SK-N-MC (cell line): Measurements from ENCODE around the gene TRIM27.

Source experiments
- DNase-seq: peaks from one replicate; pipeline ENCODE4 v3.0.0-alpha.2; 2011; ENCODE audit warnings: low read depth, low spot score
- H3K27ac ChIP-seq: fragments of 200-600 bp; sonication (generic); 2 replicates; pipeline ENCODE4 v1.5.1; 2016; ENCODE audit warnings: mixed run types
- H3K36me3 ChIP-seq: fragments of 200-600 bp; sonication (generic); 2 replicates; pipeline ENCODE4 v1.6.1; 2017; ENCODE audit warnings: antibody characterized with exemption, low read length, mixed read lengths; ENCODE audit not compliant: insufficient read depth
- H3K4me3 ChIP-seq: fragments of 200-600 bp; sonication (generic); 2 replicates; pipeline ENCODE4 v1.5.1; 2016
- H3K9ac ChIP-seq: fragments of 200-600 bp; sonication (generic); 2 replicates; pipeline ENCODE4 v1.8.0; 2017; ENCODE audit warnings: mixed run types, mixed read lengths; ENCODE audit not compliant: insufficient read length
- H3K9me3 ChIP-seq: fragments of 200-600 bp; sonication (generic); 2 replicates; pipeline ENCODE4 v1.6.1; 2017; ENCODE audit warnings: low read depth, mild to moderate bottlenecking, antibody characterized with exemption, low read length, moderate library complexity, mixed read lengths
- EZH2 ChIP-seq: fragments of 200-600 bp; sonication (generic); IDR thresholded peaks from one replicate; pipeline ENCODE4 v1.6.1; 2017; ENCODE audit warnings: antibody characterized with exemption
- FOXP2 ChIP-seq: optimal IDR thresholded peaks from 2 replicates; pipeline ENCODE3; 2011; ENCODE audit warnings: mild to moderate bottlenecking, moderate library complexity; ENCODE audit not compliant: insufficient read depth; ENCODE audit errors: extremely low read length, control extremely low read depth
- POLR2AphosphoS5 ChIP-seq: IDR thresholded peaks from 2 replicates; pipeline ENCODE4 v1.6.1; 2012; ENCODE audit warnings: mild to moderate bottlenecking, low read depth, low read length, borderline replicate concordance

TRIM27 gene

DNA sequence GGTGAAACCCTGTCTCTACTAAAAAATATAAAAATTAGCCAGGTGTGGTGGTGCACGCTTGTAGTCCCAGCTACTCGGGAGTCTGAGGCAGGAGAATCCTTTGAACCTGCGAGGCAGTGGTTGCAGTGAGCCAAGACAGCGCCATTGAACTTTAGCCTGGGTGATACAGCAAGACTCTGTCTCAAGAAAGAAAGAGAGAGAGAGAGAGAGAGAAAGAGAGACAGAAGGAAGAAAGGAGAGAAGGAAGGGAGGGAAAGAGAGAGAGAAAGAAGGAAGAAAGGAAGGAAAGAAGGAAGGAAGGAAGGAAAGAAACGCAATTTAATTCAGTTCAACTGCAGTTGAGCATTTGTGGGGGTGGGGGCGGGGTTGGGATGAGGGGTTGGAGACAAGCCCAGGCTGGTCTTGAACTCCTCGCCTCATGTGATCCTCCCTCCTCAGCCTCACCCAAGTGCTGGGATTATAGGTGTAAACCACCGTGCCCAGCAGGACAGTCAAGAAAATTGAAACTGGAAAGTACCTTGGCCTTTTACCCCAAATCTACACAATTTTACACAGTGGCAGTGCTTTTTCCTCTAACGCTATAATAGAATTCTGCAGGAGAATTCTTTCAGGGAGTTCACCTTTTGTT lies 30.5 kb downstream of the TRIM27 start:
- Histone ChIP-seq H3K4me3 (no peak overlapping the region), H3K9me3 (no peaks in the 10 kb centered on the region), H3K36me3 (no peaks in the 10 kb centered on the region), H3K27ac (no peak overlapping the region), H3K9ac (no peak overlapping the region)
- TF ChIP-seq POLR2AphosphoS5 (no peak), EZH2 (no peak)
- no peak for DNase-seq

DNA sequence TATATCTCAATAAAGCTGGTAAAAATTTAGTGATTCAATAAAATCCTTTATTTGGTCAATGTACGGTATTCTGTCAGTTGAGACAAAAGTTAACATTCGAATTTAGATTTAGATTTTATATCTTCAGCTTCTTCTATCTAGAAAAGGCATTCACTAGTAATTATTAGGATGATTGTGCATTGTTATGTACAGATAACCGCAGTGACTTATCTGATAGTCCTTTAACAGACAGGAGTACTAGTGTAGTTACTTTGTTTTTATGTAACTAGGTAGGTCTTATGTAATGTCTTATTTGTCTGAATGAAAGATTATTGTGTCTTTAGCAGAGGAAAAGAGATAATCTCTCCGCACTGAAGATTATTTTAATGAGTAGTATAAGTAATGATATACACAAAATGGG lies 31.3 kb downstream of the TRIM27 start:
- Histone ChIP-seq H3K9me3 (no peaks in the 10 kb centered on the region), H3K36me3 (no peaks in the 10 kb centered on the region), H3K9ac (no peak overlapping the region), H3K4me3 (no peak overlapping the region), H3K27ac (no peak overlapping the region)
- no peak for DNase-seq
- TF ChIP-seq FOXP2 (no peak), EZH2 (no peak), POLR2AphosphoS5 (no peak)

DNA sequence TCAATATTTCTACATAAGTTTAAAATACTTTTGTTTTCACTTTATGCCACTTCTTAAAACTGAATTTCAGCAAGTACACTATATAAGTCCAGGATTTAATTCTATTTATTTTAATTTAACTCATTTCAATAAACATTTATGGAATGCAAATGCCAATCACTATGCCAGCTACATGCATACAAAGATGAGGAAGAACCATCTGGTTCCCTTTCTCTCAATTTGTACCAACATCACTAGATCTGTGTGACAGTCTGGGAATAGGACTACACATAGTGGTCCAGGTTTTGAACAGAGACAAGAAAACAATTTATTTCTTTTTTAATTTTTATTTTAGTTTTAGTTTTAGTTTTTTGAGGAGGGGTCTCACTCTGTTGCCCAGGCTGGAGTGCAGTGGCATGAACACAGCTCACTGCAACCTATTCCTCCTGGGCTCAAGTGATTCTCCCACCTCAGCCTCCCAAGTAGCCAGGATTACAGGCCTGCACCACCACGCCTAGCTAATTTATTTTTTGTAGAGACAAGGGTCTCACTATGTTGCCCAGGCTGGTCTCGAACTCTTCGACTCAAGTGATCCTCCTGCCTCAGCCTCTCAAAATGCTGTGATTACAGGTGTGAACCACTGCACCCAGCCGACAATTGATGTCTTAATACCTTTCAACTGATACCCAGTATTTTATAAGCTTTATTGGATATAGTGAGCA lies 35.8 kb downstream of the TRIM27 start:
- DNase-seq, result no peak
- H3K4me3 ChIP-seq, result no peak overlapping the region

DNA sequence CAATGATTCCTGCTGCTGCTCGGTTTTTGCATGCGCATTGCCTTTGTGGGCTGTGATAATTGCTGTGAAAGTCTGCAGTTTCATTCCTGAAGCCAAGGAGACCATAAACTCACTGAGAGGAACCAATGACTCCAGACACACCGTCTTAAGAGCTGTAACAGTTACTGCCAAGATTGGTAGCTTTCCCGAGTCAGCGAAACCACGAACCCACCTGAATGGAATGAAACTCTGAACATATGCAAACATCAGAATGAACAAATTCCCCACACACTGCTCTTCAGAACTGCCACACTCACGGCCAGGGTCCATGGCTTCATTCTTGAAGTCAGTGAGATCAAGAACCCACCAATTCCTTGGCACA lies 37.7 kb downstream of the TRIM27 start:
- H3K4me3 ChIP-seq, result no peak overlapping the region
- H3K9ac ChIP-seq, result no peak overlapping the region
- no peaks in the 10 kb centered on the region for H3K36me3 ChIP-seq
- H3K9me3 ChIP-seq, result no peaks in the 10 kb centered on the region
- H3K27ac ChIP-seq, result no peak overlapping the region
- no peak for DNase-seq
- TF ChIP-seq EZH2, result no peak
- no peak for TF ChIP-seq POLR2AphosphoS5
- TF ChIP-seq FOXP2, result no peak

More for the DNA sequence above, 35.8 kb downstream of the TRIM27 start:
- Histone ChIP-seq H3K9me3 (no peaks in the 10 kb centered on the region), H3K9ac (no peak overlapping the region), H3K36me3 (no peaks in the 10 kb centered on the region), H3K27ac (no peak overlapping the region)
- TF ChIP-seq POLR2AphosphoS5, result no peak
- TF ChIP-seq EZH2, result no peak
- TF ChIP-seq FOXP2, result no peak

DNA sequence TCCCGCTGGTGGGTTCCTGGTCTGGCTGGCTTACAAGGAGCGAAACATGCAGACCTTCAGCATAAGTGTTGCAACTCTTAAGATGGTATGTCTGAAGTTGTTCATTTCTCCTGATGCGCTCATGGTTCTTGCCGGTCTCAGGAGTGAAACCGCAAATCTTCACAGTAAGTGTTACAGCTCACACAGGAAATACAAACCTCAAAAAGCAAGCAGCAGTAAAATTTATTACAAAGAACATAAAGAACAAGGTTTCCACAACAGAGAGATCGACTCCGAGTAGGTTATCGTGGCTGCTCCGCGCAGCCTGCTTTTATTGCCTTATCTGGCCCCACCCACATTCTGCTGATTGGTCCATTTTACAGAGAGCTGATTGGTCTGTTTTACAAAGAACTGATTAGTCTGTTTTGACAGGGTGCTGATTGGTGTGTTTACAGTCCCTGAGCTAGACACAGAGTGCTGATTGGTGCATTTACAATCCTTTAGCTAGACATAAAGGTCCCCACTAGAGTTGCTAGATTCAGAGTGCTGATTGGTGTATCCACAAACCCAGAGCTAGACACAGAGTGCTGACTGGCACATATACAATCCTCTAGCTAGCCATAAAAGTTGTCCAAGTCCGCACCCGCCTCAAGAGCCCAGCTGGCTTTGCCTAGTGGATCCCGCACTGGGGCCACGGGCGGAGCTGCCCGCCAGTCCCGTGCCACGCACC lies 39.2 kb downstream of the TRIM27 start:
- no peak overlapping the region for H3K9ac ChIP-seq
- H3K36me3 ChIP-seq, result no peaks in the 10 kb centered on the region
- H3K4me3 ChIP-seq, result peak overlapping the region; percentile 66
- TF ChIP-seq POLR2AphosphoS5 (peak; percentile 72), EZH2 (no peak)
- peak overlapping the region; percentile 46 for H3K27ac ChIP-seq
- no peaks in the 10 kb centered on the region for H3K9me3 ChIP-seq
- no peak for DNase-seq

DNA sequence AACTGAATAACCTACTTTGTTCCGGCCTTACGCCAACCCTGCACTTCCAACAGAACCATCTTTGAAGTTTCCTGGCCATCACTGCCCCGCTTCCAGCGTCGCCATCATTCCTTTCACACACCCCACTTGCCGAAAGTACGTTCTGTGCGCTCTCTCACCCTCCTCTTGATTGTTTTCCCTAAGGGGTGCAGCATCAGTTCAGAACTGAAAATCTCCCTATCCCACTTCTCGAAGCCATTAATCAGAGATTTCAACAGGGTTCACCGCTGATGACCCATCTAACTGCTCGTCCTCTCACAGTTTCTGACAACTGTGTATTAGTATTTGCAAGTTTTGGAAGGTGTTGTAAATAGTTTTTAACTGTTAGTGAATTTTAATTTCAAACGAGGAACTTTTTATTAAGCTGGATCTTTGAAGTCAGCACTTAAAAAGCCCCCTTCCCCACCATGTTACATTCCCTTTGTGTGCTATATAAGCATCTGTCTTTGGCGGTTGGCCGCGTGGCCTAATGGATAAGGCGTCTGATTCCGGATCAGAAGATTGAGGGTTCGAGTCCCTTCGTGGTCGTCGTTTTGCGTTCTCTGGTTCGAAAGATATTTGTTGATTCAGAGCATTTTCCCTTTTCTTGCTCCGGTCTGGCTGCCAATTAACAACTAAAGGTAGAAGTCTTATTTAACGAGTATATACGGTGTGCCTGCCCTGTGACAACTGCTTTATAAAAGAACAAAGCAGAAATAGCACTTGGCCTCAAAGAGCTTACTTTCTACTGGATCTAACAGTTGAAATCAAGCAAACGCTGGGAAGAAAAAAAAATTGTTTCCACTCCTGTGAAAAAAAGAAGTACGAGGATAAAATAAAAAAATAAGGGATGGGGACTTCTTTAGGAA lies 42.6 kb downstream of the TRIM27 start:
- no peak for DNase-seq
- no peaks in the 10 kb centered on the region for H3K36me3 ChIP-seq
- H3K9ac ChIP-seq, result peak overlapping the region; percentile 89
- TF ChIP-seq POLR2AphosphoS5 (no peak), EZH2 (no peak), FOXP2 (no peak)
- no peaks in the 10 kb centered on the region for H3K9me3 ChIP-seq
- H3K4me3 ChIP-seq, result peak overlapping the region; percentile 94
- peak overlapping the region; percentile 74 for H3K27ac ChIP-seq

DNA sequence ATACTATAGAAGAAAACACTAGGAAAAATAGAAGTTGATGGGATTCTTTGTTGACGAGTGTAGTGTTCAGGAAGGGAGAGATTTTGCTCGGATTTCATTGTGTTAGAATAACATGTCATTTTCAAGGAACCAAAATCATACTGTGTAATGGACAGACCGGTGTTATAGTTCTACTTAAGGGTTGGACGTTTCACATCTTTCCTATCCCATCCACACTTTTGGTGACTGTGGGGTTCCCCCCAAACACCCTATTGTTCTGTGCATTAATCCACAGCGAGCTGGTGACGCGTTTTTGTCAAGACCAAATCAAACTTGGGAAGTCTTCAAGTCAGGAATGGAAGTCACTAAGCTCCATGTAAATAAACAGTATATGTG lies 43.3 kb downstream of the TRIM27 start:
- Histone ChIP-seq H3K27ac (peak overlapping the region; percentile 74), H3K4me3 (peak overlapping the region; percentile 94), H3K9ac (peak overlapping the region; percentile 89), H3K9me3 (no peaks in the 10 kb centered on the region), H3K36me3 (no peaks in the 10 kb centered on the region)
- DNase-seq, result no peak
- TF ChIP-seq POLR2AphosphoS5 (no peak), EZH2 (no peak), FOXP2 (no peak)

DNA sequence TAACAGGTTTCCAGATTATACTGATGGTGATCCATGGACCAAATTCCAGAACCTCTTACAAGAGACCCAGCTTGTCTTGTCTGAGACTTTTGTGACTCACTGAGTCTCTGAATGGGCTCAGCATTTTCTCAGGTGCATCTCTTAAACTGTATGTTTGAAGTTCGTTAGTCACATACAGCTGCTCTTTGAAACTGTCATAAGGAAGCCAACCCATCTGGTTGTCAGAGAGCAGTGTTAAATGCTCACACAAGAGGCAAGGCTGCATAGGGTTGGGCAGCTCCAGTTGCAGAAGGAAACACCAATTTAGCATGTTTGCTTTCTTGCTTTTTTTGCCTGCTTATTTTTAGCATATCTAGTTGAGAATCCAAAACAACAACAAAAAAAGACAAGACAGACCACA lies 47.1 kb downstream of the TRIM27 start:
- no peak overlapping the region for H3K4me3 ChIP-seq
- no peak for TF ChIP-seq POLR2AphosphoS5
- no peak for TF ChIP-seq EZH2
- no peak for TF ChIP-seq FOXP2

More for the DNA sequence above, 47.1 kb downstream of the TRIM27 start:
- no peak for DNase-seq
- Histone ChIP-seq H3K27ac (no peak overlapping the region), H3K9me3 (no peaks in the 10 kb centered on the region), H3K36me3 (no peaks in the 10 kb centered on the region), H3K9ac (no peak overlapping the region)
